HepG2 (cell line): ENCODE measurements around the gene ESM1. TPM values are rescaled to one million over a fixed set of nuclear protein-coding genes. Genes with fewer than 3 reads are reported as not detected.

Source experiments
- ATAC-seq: fragments of 200-7000 bp; cut with Tn5 transposase; 3 replicates; pipeline ENCODE4 v1.9.1; 2020; ENCODE audit warnings: mild to moderate bottlenecking, moderate library complexity
- BruUV-seq: library from RNA; stranded (reverse); fragments of 400-500 nt; replicated peaks from 2 replicates; lab custom pipeline; 2021; lab: Mats Ljungman, UMichigan
- CTCF ChIA-PET: fragments of 300-600 bp; formaldehyde crosslinking; extraction: SDS; loops from one replicate; lab custom pipeline; 2021; ENCODE audit warnings: low total read pairs, inconsistent platforms, low intra/inter-chr PET ratio; lab: Yijun Ruan, JAX
- POLR2A ChIA-PET: fragments of 350-600 bp; sonication (Branson Sonifier 250); formaldehyde crosslinking; loops from one replicate; lab custom pipeline; 2020; ENCODE audit warnings: antibody characterized with exemption, inconsistent platforms; lab: Yijun Ruan, JAX
- DNase-seq: peaks from one replicate; pipeline ENCODE4 v3.0.0-alpha.2; 2015; ENCODE audit warnings: low spot score
- FAIRE-seq: peaks from 3 replicates; lab custom pipeline; 2011; peaks lifted over from hg19 to GRCh38; lab: Jason Lieb, UNC
- H2AFZ ChIP-seq: one replicate; pipeline ENCODE4 v1.6.1; 2011; ENCODE audit warnings: low read length, inconsistent platforms
- H3K27ac ChIP-seq: fragments of 300-600 bp; 3 replicates; pipeline ENCODE4 v1.8.0; 2011; ENCODE audit warnings: mixed run types, mild to moderate bottlenecking, mixed read lengths, low read length, inconsistent platforms; ENCODE audit not compliant: insufficient read depth; ENCODE audit errors: extremely low read length
- H3K27me3 ChIP-seq, 2 experiments: fragments of 200-600 bp in 1 of 2; 2 replicates in 1 of 2; 3 replicates in 1 of 2; pipeline versions ENCODE4 v1.6.0 to v1.8.0; 2011; ENCODE audit warnings: low read length in 2 of 2, mild to moderate bottlenecking in 2 of 2, moderate library complexity in 2 of 2, inconsistent platforms in 1 of 2; ENCODE audit not compliant: insufficient read depth in 2 of 2, control insufficient read depth in 1 of 2
- H3K36me3 ChIP-seq, 2 experiments: fragments of 200-600 bp in 1 of 2; replicated peaks in 1 of 2; 2 replicates in 1 of 2; 3 replicates in 1 of 2; pipeline versions ENCODE4 v1.5.1 to v1.8.0; 2011; ENCODE audit warnings: low read length in 2 of 2, inconsistent platforms in 1 of 2; ENCODE audit not compliant: insufficient read depth in 2 of 2, control insufficient read depth in 1 of 2
- H3K4me1 ChIP-seq: 2 replicates; pipeline ENCODE4 v1.5.1; 2012; ENCODE audit warnings: low read length, inconsistent platforms; ENCODE audit not compliant: insufficient read depth
- H3K4me2 ChIP-seq: 2 replicates; pipeline ENCODE4 v1.6.0; 2011; ENCODE audit warnings: low read depth, low read length, inconsistent platforms
- H3K4me3 ChIP-seq, 3 experiments: fragments of 200-600 bp in 1 of 3; sonication (generic), shearing (Covaris generic) in 1 of 3; replicated peaks in 1 of 3; 2 replicates each; pipeline ENCODE4 v1.5.1; 2011 to 2016; ENCODE audit warnings: low read length in 3 of 3, inconsistent platforms in 2 of 3, low read depth in 2 of 3, mild to moderate bottlenecking in 2 of 3, control low read depth in 1 of 3, mixed read lengths in 1 of 3; ENCODE audit not compliant: insufficient read depth in 1 of 3
- H3K79me2 ChIP-seq: one replicate; pipeline ENCODE4 v1.6.1; 2011; ENCODE audit warnings: low read length, inconsistent platforms; ENCODE audit not compliant: insufficient read depth
- H3K9ac ChIP-seq: 2 replicates; pipeline ENCODE4 v1.6.0; 2011; ENCODE audit warnings: mild to moderate bottlenecking, low read depth, low read length, inconsistent platforms; ENCODE audit not compliant: insufficient read depth
- H3K9me3 ChIP-seq: 2 replicates; pipeline ENCODE4 v1.5.1; 2012; ENCODE audit warnings: mild to moderate bottlenecking, low read length
- H4K20me1 ChIP-seq: 2 replicates; pipeline ENCODE4 v1.6.0; 2011; ENCODE audit warnings: inconsistent platforms, mild to moderate bottlenecking, low read length, moderate library complexity; ENCODE audit not compliant: insufficient read depth
- ATF7-NPFF ChIP-seq: sonication (generic); formaldehyde crosslinking; IDR thresholded peaks from 2 replicates; pipeline ENCODE4 v1.8.1; 2023; ENCODE audit warnings: mild to moderate bottlenecking, low read depth, missing genetic modification reagents, moderate library complexity
- MED8 ChIP-seq: sonication (generic); formaldehyde crosslinking; IDR thresholded peaks from 2 replicates; pipeline ENCODE4 v1.8.1; 2023; ENCODE audit warnings: mild to moderate bottlenecking, missing genetic modification reagents; ENCODE audit not compliant: insufficient replicate concordance
- NFATC3 ChIP-seq: sonication (generic); formaldehyde crosslinking; IDR thresholded peaks from 2 replicates; pipeline ENCODE4 v1.5.1; 2020; ENCODE audit warnings: mild to moderate bottlenecking, missing genetic modification reagents
- NPAS2 ChIP-seq: sonication (generic); formaldehyde crosslinking; IDR thresholded peaks from 2 replicates; pipeline ENCODE4 v1.8.0; 2022; ENCODE audit warnings: mild to moderate bottlenecking, missing genetic modification reagents, borderline replicate concordance
- PHF8 ChIP-seq: sonication (generic); formaldehyde crosslinking; IDR thresholded peaks from 2 replicates; pipeline ENCODE4 v1.5.0; 2020; ENCODE audit warnings: missing genetic modification reagents
- ZKSCAN1 ChIP-seq: fragments of 150-350 bp; IDR thresholded peaks from 2 replicates; pipeline ENCODE4 v1.6.1; 2014; ENCODE audit warnings: low read length
- ZNF230 ChIP-seq: sonication (generic); formaldehyde crosslinking; IDR thresholded peaks from 2 replicates; pipeline ENCODE4 v1.4.0; 2020; ENCODE audit warnings: mild to moderate bottlenecking, missing genetic modification reagents
- ZNF746 ChIP-seq: sonication (generic); formaldehyde crosslinking; IDR thresholded peaks from 2 replicates; pipeline ENCODE4 v1.8.0; 2022; ENCODE audit warnings: mild to moderate bottlenecking, missing genetic modification reagents
- WGBS: methylation state at CpG from one replicate; pipeline ENCODE4 v1.1.6; 2017; ENCODE audit warnings: low lambda C conversion rate; 5-methylcytosine and 5-hydroxymethylcytosine counted together
- in situ Hi-C: cut with HindIII; loops from 2 replicates; pipeline ENCODE4 v1.10.0; 2017; ENCODE audit warnings: low pct_unique_long_range_greater_than_20kb; ENCODE audit not compliant: extremely low pct_ligation_motif_present
- intact Hi-C: fragments of 100-400 bp; cut with micrococcal nuclease; formaldehyde crosslinking; loops from one replicate; pipeline ENCODE4 v1.10.0; 2022; ENCODE audit not compliant: unreplicated experiment
- polyA plus RNA-seq, 8 experiments: library from polyadenylated mRNA; depleted of rRNA in 3 of 8; stranded (reverse) in 7 of 8; unstranded in 1 of 8; fragments of >200 nt; fragmentation: Illumina TruSeq in 4 of 8; extraction: Trizol in 4 of 8; gene quantifications; 2 replicates each; pipeline versions ENCODE4 v1.2.1 to v1.2.3, GENCODE V29; 2011 to 2016; ENCODE audit warnings: low read depth in 4 of 8, missing spikeins in 1 of 8, mixed read lengths in 1 of 8; ENCODE audit not compliant: insufficient read depth in 1 of 8
- total RNA-seq, 5 experiments: library from RNA; depleted of rRNA; stranded (reverse); fragments of >200 nt; fragmentation: Illumina TruSeq; extraction: Trizol; gene quantifications; 2 replicates each; pipeline ENCODE4 v1.2.3, GENCODE V29; 2016; ENCODE audit warnings: low read depth in 1 of 5
- TF ChIP-seq, protein P1 (sequence below): sonication (generic); formaldehyde crosslinking; IDR thresholded peaks from 2 replicates; pipeline ENCODE4 v1.4.0; 2020; ENCODE audit warnings: missing genetic modification reagents, borderline replicate concordance
- TF ChIP-seq, protein P2 (sequence below): sonication (generic); formaldehyde crosslinking; IDR thresholded peaks from 2 replicates; pipeline ENCODE4 v1.5.0; 2020; ENCODE audit warnings: mild to moderate bottlenecking, missing genetic modification reagents
- TF ChIP-seq, protein P3 (sequence below): sonication (generic); formaldehyde crosslinking; IDR thresholded peaks from 2 replicates; pipeline ENCODE4 v1.8.1; 2023; ENCODE audit warnings: mild to moderate bottlenecking, missing genetic modification reagents
- TF ChIP-seq, protein P4 (sequence below): sonication (generic); formaldehyde crosslinking; IDR thresholded peaks from 2 replicates; pipeline ENCODE4 v1.4.0; 2020; ENCODE audit warnings: missing genetic modification reagents, borderline replicate concordance
- TF ChIP-seq, protein P5 (sequence below): sonication (generic); formaldehyde crosslinking; IDR thresholded peaks from 2 replicates; pipeline ENCODE4 v1.4.0; 2020; ENCODE audit warnings: missing genetic modification reagents

The ESM1 gene
- total and polyA plus RNA-seq, 2 of the 13 experiments (the other 11 are each of a cell fraction or from before 2014, with no cell fraction given) = not detected

GRCh38 chr5:54956922-54957321 lies 28.5 kb downstream of the ESM1 start (continued):
- TF ChIP-seq, protein P1, sequence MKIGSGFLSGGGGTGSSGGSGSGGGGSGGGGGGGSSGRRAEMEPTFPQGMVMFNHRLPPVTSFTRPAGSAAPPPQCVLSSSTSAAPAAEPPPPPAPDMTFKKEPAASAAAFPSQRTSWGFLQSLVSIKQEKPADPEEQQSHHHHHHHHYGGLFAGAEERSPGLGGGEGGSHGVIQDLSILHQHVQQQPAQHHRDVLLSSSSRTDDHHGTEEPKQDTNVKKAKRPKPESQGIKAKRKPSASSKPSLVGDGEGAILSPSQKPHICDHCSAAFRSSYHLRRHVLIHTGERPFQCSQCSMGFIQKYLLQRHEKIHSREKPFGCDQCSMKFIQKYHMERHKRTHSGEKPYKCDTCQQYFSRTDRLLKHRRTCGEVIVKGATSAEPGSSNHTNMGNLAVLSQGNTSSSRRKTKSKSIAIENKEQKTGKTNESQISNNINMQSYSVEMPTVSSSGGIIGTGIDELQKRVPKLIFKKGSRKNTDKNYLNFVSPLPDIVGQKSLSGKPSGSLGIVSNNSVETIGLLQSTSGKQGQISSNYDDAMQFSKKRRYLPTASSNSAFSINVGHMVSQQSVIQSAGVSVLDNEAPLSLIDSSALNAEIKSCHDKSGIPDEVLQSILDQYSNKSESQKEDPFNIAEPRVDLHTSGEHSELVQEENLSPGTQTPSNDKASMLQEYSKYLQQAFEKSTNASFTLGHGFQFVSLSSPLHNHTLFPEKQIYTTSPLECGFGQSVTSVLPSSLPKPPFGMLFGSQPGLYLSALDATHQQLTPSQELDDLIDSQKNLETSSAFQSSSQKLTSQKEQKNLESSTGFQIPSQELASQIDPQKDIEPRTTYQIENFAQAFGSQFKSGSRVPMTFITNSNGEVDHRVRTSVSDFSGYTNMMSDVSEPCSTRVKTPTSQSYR (CRISPR knock-in tag) = no peak

- ATAC-seq (no peak), DNase-seq (no peak), FAIRE-seq (no peak)
- Histone ChIP-seq H3K79me2 (no peaks in the 10 kb centered on the region), H4K20me1 (no peaks in the 10 kb centered on the region), H3K27me3 (0 out of 5 replicates have a peak, but pooled peaks cover 0 to 4% of the 10 kb centered on the region in 2 experiments), H3K4me1 (no peaks in the 10 kb centered on the region), H3K4me2 (no peak overlapping the region), H3K4me3 (no peak overlapping the region), H3K36me3 (no peaks in the 10 kb centered on the region), H3K9ac (no peak overlapping the region), H2AFZ (no peak overlapping the region), H3K27ac (no peak overlapping the region), H3K9me3 (no peaks in the 10 kb centered on the region)
- intact Hi-C loops = no loop called here
- WGBS = 0% methylated on average over 1 of the region's 1 CpG
- CTCF ChIA-PET = no interaction called here
- no TSS peak for BruUV-seq
- POLR2A ChIA-PET = no interaction called here
- in situ Hi-C loops = loop anchor here (10.0 kb wide), 1 partner anchor 198 kb away; no protein-coding TSS in a partner anchor
- TF ChIP-seq ZNF746 (CRISPR knock-in tag) = no peak
- TF ChIP-seq PHF8 (CRISPR knock-in tag) = no peak
- TF ChIP-seq, protein P2, sequence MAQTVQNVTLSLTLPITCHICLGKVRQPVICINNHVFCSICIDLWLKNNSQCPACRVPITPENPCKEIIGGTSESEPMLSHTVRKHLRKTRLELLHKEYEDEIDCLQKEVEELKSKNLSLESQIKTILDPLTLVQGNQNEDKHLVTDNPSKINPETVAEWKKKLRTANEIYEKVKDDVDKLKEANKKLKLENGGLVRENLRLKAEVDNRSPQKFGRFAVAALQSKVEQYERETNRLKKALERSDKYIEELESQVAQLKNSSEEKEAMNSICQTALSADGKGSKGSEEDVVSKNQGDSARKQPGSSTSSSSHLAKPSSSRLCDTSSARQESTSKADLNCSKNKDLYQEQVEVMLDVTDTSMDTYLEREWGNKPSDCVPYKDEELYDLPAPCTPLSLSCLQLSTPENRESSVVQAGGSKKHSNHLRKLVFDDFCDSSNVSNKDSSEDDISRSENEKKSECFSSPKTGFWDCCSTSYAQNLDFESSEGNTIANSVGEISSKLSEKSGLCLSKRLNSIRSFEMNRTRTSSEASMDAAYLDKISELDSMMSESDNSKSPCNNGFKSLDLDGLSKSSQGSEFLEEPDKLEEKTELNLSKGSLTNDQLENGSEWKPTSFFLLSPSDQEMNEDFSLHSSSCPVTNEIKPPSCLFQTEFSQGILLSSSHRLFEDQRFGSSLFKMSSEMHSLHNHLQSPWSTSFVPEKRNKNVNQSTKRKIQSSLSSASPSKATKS = no peak
- TF ChIP-seq ATF7-NPFF (CRISPR knock-in tag) = no peak
- TF ChIP-seq, protein P3, sequence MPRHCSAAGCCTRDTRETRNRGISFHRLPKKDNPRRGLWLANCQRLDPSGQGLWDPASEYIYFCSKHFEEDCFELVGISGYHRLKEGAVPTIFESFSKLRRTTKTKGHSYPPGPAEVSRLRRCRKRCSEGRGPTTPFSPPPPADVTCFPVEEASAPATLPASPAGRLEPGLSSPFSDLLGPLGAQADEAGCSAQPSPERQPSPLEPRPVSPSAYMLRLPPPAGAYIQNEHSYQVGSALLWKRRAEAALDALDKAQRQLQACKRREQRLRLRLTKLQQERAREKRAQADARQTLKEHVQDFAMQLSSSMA = no peak
- TF ChIP-seq, protein P4, sequence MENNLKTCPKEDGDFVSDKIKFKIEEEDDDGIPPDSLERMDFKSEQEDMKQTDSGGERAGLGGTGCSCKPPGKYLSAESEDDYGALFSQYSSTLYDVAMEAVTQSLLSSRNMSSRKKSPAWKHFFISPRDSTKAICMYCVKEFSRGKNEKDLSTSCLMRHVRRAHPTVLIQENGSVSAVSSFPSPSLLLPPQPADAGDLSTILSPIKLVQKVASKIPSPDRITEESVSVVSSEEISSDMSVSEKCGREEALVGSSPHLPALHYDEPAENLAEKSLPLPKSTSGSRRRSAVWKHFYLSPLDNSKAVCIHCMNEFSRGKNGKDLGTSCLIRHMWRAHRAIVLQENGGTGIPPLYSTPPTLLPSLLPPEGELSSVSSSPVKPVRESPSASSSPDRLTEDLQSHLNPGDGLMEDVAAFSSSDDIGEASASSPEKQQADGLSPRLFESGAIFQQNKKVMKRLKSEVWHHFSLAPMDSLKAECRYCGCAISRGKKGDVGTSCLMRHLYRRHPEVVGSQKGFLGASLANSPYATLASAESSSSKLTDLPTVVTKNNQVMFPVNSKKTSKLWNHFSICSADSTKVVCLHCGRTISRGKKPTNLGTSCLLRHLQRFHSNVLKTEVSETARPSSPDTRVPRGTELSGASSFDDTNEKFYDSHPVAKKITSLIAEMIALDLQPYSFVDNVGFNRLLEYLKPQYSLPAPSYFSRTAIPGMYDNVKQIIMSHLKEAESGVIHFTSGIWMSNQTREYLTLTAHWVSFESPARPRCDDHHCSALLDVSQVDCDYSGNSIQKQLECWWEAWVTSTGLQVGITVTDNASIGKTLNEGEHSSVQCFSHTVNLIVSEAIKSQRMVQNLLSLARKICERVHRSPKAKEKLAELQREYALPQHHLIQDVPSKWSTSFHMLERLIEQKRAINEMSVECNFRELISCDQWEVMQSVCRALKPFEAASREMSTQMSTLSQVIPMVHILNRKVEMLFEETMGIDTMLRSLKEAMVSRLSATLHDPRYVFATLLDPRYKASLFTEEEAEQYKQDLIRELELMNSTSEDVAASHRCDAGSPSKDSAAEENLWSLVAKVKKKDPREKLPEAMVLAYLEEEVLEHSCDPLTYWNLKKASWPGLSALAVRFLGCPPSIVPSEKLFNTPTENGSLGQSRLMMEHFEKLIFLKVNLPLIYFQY (CRISPR knock-in tag) = no peak
- TF ChIP-seq NPAS2 = no peak
- TF ChIP-seq ZNF230 = no peak
- TF ChIP-seq, protein P5, sequence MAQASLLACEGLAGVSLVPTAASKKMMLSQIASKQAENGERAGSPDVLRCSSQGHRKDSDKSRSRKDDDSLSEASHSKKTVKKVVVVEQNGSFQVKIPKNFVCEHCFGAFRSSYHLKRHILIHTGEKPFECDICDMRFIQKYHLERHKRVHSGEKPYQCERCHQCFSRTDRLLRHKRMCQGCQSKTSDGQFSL = no peak
- TF ChIP-seq NFATC3 (CRISPR knock-in tag) = no peak
- no peak for TF ChIP-seq MED8 (CRISPR knock-in tag)
- TF ChIP-seq ZKSCAN1 = no peak
These were observed 38.2 kb downstream of the ESM1 start for GRCh38 chr5:54947187-54947586.
